ENCODE measurements around the gene TTN.

Gene TTN

DNA sequence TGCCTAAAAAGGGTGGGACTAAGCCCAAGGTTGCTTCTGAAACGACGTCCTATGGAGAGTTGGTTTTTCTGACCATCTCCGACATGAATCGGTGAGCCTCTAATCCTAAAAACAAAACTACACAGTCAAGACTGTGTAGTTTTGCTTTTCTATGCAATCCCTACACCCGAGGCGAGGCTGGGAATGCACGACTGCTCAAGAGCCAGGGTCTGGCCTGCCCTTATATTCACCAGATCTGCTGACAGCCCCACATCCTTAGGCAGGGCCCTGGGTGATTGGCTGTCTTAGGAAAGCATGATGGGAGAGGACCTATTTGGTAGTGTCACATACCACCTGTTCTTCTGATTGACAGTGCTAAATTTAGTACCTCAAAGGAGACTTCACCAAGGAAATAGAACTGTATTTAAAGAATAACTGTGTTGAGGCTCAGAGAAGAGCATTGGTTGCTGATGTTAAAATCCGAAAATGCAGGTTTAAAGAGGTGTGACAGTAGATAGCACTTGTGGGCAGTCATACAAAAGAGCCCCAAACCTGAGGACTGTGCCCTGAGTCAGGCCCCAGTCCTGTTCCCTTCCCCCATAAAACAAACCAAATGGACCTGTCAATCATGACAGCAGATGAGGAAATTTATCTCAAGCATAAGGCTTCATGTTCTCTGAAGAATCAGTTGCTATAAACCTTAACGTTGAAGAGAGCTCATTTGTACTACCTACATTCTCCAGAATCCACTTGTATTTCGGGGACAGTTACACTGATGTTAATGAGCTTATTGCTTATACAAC is at the start of gene TTN:
TSS of gene TTN (minus strand) at position 197 of the 782 bp plus-strand sequence. CDS start 2,781 bp downstream, outside the sequence.
- DNase-seq, result no peak
- TF ChIP-seq GATA1 (IDR thresholded peaks at IDR 0.05; ENCODE audit: low read depth, low read length), result no peak
- no peak for TF ChIP-seq POLR2A (IDR thresholded peaks at IDR 0.05; ENCODE audit: low read length)

DNA sequence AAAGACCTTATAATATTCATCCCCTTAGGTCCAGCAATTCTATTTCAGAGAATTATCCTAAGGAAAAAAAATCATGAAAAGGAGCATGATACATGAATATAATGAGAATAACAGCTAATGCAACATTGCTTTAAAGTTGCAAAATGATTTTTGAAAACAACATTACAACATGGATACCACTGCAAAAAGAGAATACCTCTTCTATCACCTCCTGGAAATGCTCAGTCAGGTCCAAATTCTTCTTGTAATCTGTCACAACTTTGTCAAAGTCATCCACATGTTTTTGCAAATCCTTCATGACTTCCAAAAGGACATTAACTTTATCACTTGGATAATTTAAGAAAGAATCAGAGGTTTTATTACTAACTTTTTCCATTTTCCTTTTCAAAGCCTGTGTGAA is 47.9 kb upstream of the TTN start:
- TF ChIP-seq POLR2A (IDR thresholded peaks at IDR 0.05; ENCODE audit: low read length), result no peak
- no peak for TF ChIP-seq GATA1 (IDR thresholded peaks at IDR 0.05; ENCODE audit: low read depth, low read length)
- DNase-seq, result no peak

DNA sequence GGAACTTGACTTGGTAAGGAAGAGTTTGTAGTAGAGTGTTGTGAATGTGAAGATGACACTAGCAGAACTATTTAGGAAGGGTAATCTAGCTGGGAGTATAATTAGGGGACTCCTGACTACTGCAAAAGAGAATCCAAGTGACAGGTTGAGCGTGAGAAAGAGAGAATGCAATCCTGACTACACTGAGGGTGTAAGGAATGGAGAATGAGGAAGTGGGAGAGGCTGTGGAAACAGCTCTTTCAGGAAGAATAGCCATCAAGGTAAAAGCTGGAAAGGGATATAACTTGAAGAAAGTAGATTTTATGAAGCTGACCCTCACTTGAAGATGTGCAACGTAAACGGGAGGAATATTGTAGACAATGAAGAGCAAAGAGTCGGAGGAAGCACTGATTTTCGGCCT is 41.1 kb upstream of the TTN start:
- no peak for TF ChIP-seq GATA1 (IDR thresholded peaks at IDR 0.05; ENCODE audit: low read depth, low read length)
- no peak for TF ChIP-seq POLR2A (IDR thresholded peaks at IDR 0.05; ENCODE audit: low read length)
- DNase-seq, result no peak

DNA sequence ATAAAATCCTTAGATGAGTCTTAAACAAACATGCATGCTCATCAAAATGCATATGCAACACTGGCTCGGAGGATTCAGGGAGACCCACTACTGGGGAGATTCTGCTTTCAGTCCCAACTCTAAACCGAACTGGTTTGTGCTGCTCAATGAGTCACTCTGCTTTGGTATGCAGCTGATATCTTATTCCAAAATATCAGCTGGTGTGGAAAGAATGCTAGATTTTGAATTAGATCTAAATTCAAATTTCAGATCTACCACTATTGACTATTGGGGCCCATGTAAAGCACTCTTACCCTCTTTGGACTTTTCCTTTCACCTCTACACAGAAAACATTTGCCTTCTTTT is 39.2 kb upstream of the TTN start:
- DNase-seq, result no peak
- TF ChIP-seq GATA1 (IDR thresholded peaks at IDR 0.05; ENCODE audit: low read depth, low read length) (no peak), POLR2A (IDR thresholded peaks at IDR 0.05; ENCODE audit: low read length) (no peak)

DNA sequence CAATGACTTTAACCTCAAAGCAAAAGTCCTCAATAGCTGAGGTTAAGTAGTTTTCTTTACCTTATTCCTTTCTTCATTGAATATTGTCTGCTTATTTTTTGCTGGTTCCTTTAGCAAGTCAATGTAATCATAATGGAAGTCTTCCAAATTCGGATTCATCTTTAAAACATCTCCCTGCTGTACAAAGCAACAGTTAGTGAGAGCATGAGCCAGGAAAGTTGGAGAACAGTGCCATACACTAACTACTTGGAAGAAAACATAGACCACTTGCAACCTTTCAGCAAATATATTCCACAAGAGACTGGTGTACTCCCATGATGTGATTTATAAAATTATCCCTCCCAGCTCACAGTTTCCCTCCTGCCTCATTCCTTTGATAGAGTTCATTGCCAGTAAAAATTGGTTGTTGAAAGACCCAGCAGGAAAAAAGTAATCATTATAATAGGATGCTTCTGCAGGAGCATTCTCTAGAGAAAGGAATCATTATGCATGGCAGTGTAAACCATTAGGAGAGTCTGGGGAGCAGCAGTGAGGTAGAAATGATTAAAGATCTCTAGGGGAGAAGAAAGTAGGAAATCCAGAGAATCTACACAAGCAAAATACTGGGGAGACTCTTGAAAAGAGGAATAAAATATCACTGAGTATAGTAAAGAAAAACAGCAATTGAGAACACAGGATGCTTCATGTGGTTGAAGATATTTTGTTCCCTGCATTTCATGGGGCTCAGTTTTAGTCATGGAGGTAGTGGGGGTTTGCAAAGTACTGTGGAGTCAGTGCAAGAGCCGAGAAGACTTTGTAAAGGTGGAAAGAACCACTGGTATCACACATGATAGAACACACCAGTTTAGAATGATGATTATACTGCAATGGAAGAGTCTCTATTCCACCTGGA is 38.6 kb upstream of the TTN start:
- no peak for DNase-seq
- TF ChIP-seq GATA1 (IDR thresholded peaks at IDR 0.05; ENCODE audit: low read depth, low read length), result no peak
- TF ChIP-seq POLR2A (IDR thresholded peaks at IDR 0.05; ENCODE audit: low read length), result no peak

DNA sequence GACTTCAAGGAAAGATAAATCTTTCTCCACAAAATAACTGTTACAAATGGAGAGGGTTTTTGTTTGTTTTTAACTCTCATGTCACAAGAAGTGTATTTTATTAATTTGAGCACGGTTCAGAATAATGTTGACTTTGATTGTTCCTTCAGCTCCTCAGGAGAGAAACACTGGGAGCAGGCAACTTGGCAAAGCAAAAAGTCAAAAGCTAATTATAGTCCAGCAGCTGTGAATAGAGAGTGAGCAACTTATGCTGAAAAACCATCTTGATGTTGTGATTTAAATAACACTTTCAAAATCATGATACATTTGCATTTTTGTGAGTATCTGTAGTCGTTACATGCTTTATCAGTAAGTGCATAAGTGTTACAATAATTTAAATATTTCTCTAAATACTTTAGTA is 37.5 kb upstream of the TTN start:
- no peak for DNase-seq
- TF ChIP-seq POLR2A (IDR thresholded peaks at IDR 0.05; ENCODE audit: low read length) (no peak), GATA1 (IDR thresholded peaks at IDR 0.05; ENCODE audit: low read depth, low read length) (no peak)

DNA sequence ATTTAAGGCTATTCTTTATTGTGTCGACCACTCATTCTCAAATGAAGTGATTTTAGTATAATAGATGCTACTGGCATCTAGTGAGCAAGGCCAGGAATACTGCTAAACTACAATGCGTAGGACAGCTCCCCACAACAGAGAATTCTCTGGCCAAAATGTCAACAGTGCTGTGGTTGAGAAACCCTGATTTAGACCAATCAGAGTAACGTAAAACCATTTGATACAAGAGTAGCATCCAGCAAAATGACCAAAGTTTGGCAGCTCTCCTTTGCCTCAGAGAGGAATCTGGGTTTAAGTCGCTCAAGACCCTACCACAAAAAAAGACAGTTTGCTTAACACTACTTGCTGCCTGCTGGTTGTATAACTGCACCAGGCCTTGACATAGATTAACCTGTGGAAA is 37.0 kb upstream of the TTN start:
- DNase-seq, result no peak
- TF ChIP-seq POLR2A (IDR thresholded peaks at IDR 0.05; ENCODE audit: low read length) (no peak), GATA1 (IDR thresholded peaks at IDR 0.05; ENCODE audit: low read depth, low read length) (no peak)

DNA sequence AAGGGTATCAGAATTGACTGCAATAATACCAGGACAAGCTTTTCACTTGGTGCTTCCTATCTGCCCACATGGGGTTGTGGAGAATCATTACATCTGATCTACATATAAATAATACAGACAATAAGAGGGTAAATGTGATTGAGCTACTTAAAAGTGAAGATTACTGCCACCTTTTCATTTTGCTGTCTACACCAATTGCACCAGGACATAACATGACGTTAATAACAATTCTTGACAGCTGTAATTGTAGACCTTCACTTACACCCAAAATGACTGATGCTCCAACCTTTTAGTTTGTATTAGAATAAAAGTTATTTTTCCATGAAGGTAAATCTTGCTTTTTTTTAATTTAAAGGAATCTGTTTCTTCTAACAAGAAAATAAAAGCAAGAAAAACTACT is 36.5 kb upstream of the TTN start:
- TF ChIP-seq GATA1 (IDR thresholded peaks at IDR 0.05; ENCODE audit: low read depth, low read length), result no peak
- TF ChIP-seq POLR2A (IDR thresholded peaks at IDR 0.05; ENCODE audit: low read length), result no peak
- DNase-seq, result no peak

DNA sequence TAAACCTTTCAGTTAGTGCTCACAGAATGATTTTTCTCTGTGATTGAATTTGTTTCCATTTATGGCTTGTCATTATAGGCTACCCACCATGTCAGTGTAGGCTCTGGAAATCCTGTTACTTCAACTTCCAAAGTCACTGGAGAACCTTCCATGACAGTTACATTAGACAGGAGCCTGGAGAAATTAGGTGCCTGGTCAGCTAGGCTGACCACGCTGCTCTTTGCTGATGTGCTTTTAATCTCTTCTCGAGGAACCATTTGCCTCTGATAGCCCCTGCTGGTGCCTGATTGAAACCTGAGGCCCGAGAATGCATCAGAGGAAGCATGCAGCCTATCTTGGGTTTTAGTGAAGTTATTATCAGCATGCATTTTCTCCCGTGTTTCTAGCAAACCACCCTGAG is 29.6 kb upstream of the TTN start:
- TF ChIP-seq GATA1 (IDR thresholded peaks at IDR 0.05; ENCODE audit: low read depth, low read length) (no peak), POLR2A (IDR thresholded peaks at IDR 0.05; ENCODE audit: low read length) (no peak)
- DNase-seq, result no peak

DNA sequence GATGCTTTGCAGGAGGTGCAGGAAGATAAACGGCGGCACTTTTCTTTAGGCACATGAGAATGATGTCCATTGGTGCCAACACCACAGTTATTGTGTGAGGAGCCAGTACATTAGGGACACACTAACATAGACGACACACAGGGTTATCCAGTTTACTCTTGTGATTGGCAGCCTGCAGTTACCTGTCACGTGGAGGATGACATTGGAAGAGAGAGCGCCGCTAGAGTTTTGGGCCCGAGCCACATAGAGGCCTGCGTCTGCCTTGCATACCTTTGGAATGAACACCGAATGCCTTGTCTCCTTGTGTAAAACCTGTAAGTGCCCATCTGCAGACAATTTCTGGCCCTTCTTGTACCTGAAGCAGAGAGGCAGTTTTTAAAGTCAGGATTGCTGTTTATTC is 26.9 kb upstream of the TTN start:
- TF ChIP-seq POLR2A (IDR thresholded peaks at IDR 0.05; ENCODE audit: low read length) (no peak), GATA1 (IDR thresholded peaks at IDR 0.05; ENCODE audit: low read depth, low read length) (no peak)
- no peak for DNase-seq

DNA sequence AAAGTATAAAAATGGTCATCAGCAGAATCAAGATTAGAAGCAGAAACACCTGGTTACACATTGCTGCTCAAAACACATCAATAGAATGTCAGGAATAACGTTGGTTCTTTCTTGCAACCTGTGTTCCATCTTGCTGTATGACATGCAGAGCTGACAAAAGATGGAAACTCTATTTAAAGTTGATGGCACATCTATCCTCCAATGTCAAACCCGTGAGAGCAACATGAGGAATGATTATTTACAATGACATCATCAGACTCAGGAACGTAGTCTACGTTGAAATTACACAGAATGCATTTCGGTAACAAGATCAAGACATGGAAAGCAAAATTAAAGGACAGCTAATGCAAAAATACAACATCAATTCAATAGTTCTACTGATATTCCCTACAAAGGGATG is 26.2 kb upstream of the TTN start:
- TF ChIP-seq POLR2A (IDR thresholded peaks at IDR 0.05; ENCODE audit: low read length), result no peak
- no peak for TF ChIP-seq GATA1 (IDR thresholded peaks at IDR 0.05; ENCODE audit: low read depth, low read length)

DNA sequence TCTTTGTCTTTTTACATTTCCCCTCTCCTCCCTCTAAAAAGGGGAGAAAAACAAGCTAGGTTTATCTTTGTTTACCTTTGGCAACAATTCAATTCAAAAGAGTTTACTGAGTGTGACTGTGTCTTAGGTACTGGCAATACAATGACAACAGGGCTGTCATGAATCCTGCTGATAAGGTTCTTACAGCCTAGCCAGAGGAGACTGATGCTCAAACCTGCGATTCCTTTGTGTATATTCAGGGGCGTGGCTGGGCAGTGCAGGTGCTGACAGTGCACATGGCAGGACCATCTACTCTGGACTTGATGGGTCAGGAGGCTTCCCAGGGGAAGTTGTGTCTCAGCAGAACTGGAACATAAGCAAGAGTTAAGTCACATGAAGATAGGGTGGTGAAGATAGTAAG is 23.2 kb upstream of the TTN start:
- TF ChIP-seq POLR2A (IDR thresholded peaks at IDR 0.05; ENCODE audit: low read length), result no peak
- TF ChIP-seq GATA1 (IDR thresholded peaks at IDR 0.05; ENCODE audit: low read depth, low read length), result no peak

More for the DNA sequence above, 26.2 kb upstream of the TTN start:
- no peak for DNase-seq

DNA sequence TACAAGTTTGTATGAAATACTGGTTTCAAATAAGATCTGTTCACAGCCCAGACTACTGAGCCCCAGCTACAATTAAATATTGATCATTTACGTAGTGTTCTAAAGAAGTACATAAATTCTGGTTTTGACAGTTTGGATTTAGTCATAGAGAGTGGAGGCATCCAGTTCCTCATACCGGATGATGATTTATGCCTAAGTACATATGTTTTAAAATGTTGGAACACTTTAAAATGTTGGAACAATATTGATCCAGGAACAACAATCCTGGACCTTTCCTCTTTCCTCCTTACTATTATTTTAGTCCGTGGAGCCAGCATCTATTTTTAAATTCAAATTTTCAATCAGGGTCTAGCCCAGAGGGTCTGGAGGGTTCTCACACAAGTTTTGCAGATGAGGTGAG is 22.8 kb upstream of the TTN start:
- TF ChIP-seq GATA1 (IDR thresholded peaks at IDR 0.05; ENCODE audit: low read depth, low read length), result no peak
- TF ChIP-seq POLR2A (IDR thresholded peaks at IDR 0.05; ENCODE audit: low read length), result no peak
- no peak for DNase-seq

More for the DNA sequence above, 23.2 kb upstream of the TTN start:
- no peak for DNase-seq

DNA sequence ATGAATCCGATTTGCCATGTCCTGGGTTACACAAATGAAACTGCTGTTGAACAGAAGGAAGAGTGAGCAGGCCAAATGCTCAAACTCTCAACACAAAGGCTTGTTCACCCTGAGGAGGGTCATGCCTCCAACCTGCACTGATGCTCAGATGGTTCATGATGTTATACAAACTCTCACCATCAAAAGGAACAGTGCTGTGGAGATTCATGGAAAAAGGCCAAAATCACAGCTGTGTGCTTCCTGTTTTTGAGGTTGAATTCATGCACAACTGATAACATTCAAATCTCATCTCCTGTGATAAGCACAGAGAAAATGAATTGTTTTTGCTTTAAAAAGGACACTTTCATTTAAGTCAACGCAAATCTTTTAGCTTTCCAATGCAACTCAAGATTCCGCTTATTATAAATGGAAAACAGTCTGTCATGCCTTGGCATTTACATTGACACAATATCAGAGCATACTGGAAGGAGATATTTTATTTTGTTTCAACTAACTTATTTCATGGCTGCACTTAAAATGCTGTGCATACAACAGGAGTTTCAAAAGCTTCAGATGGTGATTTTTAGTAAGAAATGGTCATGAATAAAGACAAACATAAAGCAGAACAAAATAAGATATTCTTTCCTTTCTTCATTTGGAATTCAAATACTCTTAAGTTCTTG is 22.2 kb upstream of the TTN start:
- no peak for TF ChIP-seq POLR2A (IDR thresholded peaks at IDR 0.05; ENCODE audit: low read length)
- TF ChIP-seq GATA1 (IDR thresholded peaks at IDR 0.05; ENCODE audit: low read depth, low read length), result no peak
- DNase-seq, result no peak

Data from erythroblast (primary cell).